PC-3 (cell line): ENCODE results near the gene GUSB. TPM values are rescaled to one million over a fixed set of nuclear protein-coding genes. Genes with fewer than 3 reads are reported as not detected.
"Not testable (repeated sequence)": the region's sequence is repeated elsewhere in the genome, so short reads cannot be mapped to it uniquely, and the experiment has no call there.

Source experiments
- ATAC-seq: fragments of 200-7000 bp; cut with Tn5 transposase; 2 replicates; pipeline ENCODE4 v1.9.1; 2020; ENCODE audit warnings: mild to moderate bottlenecking, moderate library complexity
- Bru-seq: library from RNA; stranded (reverse); fragments of 400-500 nt; gene quantifications from one replicate; lab custom pipeline; 2021; lab: Mats Ljungman, UMichigan
- BruChase-seq, 2 experiments: library from RNA; stranded (reverse); fragments of 400-500 nt; gene quantifications; one replicate each; lab custom pipeline; 2021; lab: Mats Ljungman, UMichigan
- BruUV-seq: library from RNA; stranded (reverse); fragments of 400-500 nt; replicated peaks from 2 replicates; lab custom pipeline; 2021; lab: Mats Ljungman, UMichigan
- CTCF ChIA-PET: fragments of 300-600 bp; sonication (Branson Sonifier 250); formaldehyde crosslinking; loops from one replicate; lab custom pipeline; 2022; ENCODE audit warnings: antibody characterized with exemption; lab: Charles Lee
- POLR2A ChIA-PET: fragments of 300-600 bp; sonication (Branson Sonifier 250); formaldehyde crosslinking; loops from one replicate; lab custom pipeline; 2022; ENCODE audit warnings: antibody characterized with exemption; ENCODE audit not compliant: unreplicated experiment; lab: Charles Lee
- DNase-seq: peaks from one replicate; pipeline ENCODE4 v3.0.0-alpha.2; 2015
- H2AFZ ChIP-seq: fragments of 300-600 bp; sonication (generic); 2 replicates; pipeline ENCODE4 v1.6.0; 2016; ENCODE audit warnings: antibody characterized with exemption, low read length
- H3F3A ChIP-seq: fragments of 300-600 bp; sonication (generic); one replicate; pipeline ENCODE4 v1.6.0; 2017; ENCODE audit warnings: antibody characterized with exemption, low read length, control low read depth, mild to moderate bottlenecking; ENCODE audit not compliant: unreplicated experiment
- H3K27ac ChIP-seq: fragments of 300-600 bp; sonication (generic); 2 replicates; pipeline ENCODE4 v1.5.1; 2016; ENCODE audit warnings: mild to moderate bottlenecking, low read length
- H3K27me3 ChIP-seq: fragments of 300-600 bp; sonication (generic); 2 replicates; pipeline ENCODE4 v1.6.1; 2016; ENCODE audit warnings: low read length, mixed read lengths
- H3K36me3 ChIP-seq: fragments of 300-600 bp; sonication (generic); 2 replicates; pipeline ENCODE4 v1.6.1; 2016; ENCODE audit warnings: low read depth, mixed run types, low read length, mixed read lengths
- H3K4me1 ChIP-seq: fragments of 300-600 bp; sonication (generic); 2 replicates; pipeline ENCODE4 v1.5.1; 2016; ENCODE audit warnings: low read length; ENCODE audit not compliant: insufficient read depth
- H3K4me2 ChIP-seq: fragments of 300-600 bp; sonication (generic); 2 replicates; pipeline ENCODE4 v1.6.0; 2016; ENCODE audit warnings: low read length
- H3K4me3 ChIP-seq: fragments of 300-600 bp; sonication (generic); 2 replicates; pipeline ENCODE4 v1.5.1; 2016; ENCODE audit warnings: mild to moderate bottlenecking, low read length, mixed read lengths
- H3K79me2 ChIP-seq: fragments of 300-600 bp; sonication (generic); 2 replicates; pipeline ENCODE4 v1.6.1; 2017; ENCODE audit warnings: low read length, mixed read lengths
- H3K9ac ChIP-seq: fragments of 300-600 bp; sonication (generic); 2 replicates; pipeline ENCODE4 v1.6.0; 2016; ENCODE audit warnings: mild to moderate bottlenecking, low read length
- H3K9me2 ChIP-seq: fragments of 300-600 bp; sonication (generic); replicated peaks from 2 replicates; pipeline ENCODE4 v1.6.1; 2016; ENCODE audit warnings: mixed run types, low read length, mixed read lengths
- H3K9me3 ChIP-seq: fragments of 300-600 bp; sonication (generic); 2 replicates; pipeline ENCODE4 v1.6.1; 2016; ENCODE audit warnings: low read length, mixed read lengths
- H4K20me1 ChIP-seq: fragments of 300-600 bp; sonication (generic); 2 replicates; pipeline ENCODE4 v1.6.1; 2016; ENCODE audit warnings: low read length, mixed read lengths
- EZH2 ChIP-seq: fragments of 300-600 bp; sonication (generic); IDR thresholded peaks from one replicate; pipeline ENCODE4 v1.6.1; 2017; ENCODE audit warnings: antibody characterized with exemption, mild to moderate bottlenecking, low read length; ENCODE audit not compliant: unreplicated experiment
- EZH2phosphoT487 ChIP-seq: fragments of 300-600 bp; sonication (generic); IDR thresholded peaks from 2 replicates; pipeline ENCODE4 v1.6.1; 2018; ENCODE audit warnings: mild to moderate bottlenecking, antibody characterized with exemption, low read length, borderline replicate concordance
- intact Hi-C: fragments of 100-400 bp; cut with micrococcal nuclease; formaldehyde crosslinking; loops from 2 replicates; pipeline ENCODE4 v1.9.0; 2023
- long read RNA-seq: library from polyadenylated mRNA; unstranded; transcript quantifications from one replicate; pipeline ENCODE4 v2.0.0, GENCODE V29; 2021; ENCODE audit not compliant: unreplicated experiment
- total RNA-seq: library from RNA; depleted of rRNA; stranded (reverse); fragments of >200 nt; gene quantifications from 2 replicates; pipeline ENCODE4 v1.2.3, GENCODE V29; 2014; rRNA removed
- TF ChIP-seq, protein P1 (sequence below): fragments of 300-600 bp; sonication (generic); conservative IDR thresholded peaks from 2 replicates; pipeline ENCODE4 v1.5.1; 2017; ENCODE audit warnings: antibody characterized with exemption, low read depth, mild to moderate bottlenecking, low read length

Gene GUSB
- total RNA-seq (36.5 and 37.4 TPM in 2 replicates), Bru-seq, nascent RNA (percentile 62 among the genes with signal in this experiment), BruChase-seq, experiment 1, labeled RNA remaining after a 6-hour chase (percentile 69 among the genes with signal in this experiment), BruChase-seq, experiment 2, labeled RNA remaining after a 2-hour chase (percentile 63 among the genes with signal in this experiment)
- long read RNA-seq, transcript GUSB-201 (12 exons, 2,300 nt): major isoform, 87 of 244 reads
- long read RNA-seq, partial matches to known transcripts: 62 of 244 reads
- long read RNA-seq, other reads (novel, unspliced or antisense): 94 of 244 reads

DNA sequence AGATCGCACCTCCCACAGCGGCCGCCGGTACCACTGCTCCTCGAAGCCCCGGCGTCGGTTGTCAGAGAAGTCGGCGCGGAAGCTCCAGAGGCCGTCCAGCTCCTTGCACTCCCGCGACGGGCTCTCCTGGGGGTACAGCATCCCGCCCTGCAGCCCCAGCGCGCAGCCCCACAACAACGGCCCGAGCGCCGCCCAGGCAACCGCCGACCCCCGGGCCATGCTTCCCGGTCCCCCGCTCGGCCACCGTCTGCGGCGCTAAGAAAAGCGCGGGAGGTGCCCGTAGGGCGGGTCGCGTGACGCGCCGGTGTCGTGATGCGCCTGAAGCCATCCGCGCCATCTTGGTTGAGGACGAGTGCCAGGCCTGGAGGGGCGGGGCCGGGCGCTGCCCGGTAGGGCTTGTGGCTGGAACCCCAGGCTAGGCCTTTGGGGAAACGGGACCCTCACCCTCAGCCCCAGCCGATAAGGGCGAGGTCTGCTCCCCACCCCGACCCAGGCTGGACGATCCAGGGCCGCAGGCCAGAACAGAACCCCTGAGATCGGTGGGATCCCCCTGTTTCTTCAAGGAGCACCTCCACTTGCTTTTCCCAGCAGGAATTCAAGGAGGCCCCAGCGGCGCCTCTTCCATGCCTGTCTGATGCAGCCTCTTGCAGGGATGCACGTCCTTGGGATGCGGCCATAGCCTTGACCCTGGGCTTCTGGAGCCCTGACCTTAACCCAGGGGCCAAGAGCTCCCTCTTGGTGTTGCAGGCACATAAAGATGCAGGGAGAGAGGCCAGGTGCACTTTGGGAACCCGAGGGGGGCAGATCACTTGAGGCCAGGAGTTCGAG, at the start of gene GUSB:
TSS of gene GUSB (minus strand) at position 249 of the 828 bp plus-strand sequence. CDS start at position 219, 30 bp downstream.
- H3K4me2 ChIP-seq: peak within 1 kb of the TSS; percentile 81
- ChIA-PET CTCF (interaction anchor here (0.7 kb wide), 1 partner anchor 232 kb away, joined by 5 read pairs; no protein-coding TSS in a partner anchor), POLR2A (interaction anchor here (0.6 kb wide), 3 partner anchors 34 to 231 kb away, joined by 3 to 15 read pairs (median 3); no protein-coding TSS in a partner anchor)
- peaks cover 21% of the 10 kb centered on the region for H3K79me2 ChIP-seq
- H3K9ac ChIP-seq: peak within 1 kb of the TSS; percentile 94
- H3K4me1 ChIP-seq: peaks cover 5% of the 10 kb centered on the region
- H3K4me3 ChIP-seq: peak within 1 kb of the TSS; percentile 85
- no peaks in the 10 kb centered on the region for H3F3A ChIP-seq
- intact Hi-C loops: no loop called here
- H3K36me3 ChIP-seq: no peaks in the 10 kb centered on the region
- TF ChIP-seq, protein P1, sequence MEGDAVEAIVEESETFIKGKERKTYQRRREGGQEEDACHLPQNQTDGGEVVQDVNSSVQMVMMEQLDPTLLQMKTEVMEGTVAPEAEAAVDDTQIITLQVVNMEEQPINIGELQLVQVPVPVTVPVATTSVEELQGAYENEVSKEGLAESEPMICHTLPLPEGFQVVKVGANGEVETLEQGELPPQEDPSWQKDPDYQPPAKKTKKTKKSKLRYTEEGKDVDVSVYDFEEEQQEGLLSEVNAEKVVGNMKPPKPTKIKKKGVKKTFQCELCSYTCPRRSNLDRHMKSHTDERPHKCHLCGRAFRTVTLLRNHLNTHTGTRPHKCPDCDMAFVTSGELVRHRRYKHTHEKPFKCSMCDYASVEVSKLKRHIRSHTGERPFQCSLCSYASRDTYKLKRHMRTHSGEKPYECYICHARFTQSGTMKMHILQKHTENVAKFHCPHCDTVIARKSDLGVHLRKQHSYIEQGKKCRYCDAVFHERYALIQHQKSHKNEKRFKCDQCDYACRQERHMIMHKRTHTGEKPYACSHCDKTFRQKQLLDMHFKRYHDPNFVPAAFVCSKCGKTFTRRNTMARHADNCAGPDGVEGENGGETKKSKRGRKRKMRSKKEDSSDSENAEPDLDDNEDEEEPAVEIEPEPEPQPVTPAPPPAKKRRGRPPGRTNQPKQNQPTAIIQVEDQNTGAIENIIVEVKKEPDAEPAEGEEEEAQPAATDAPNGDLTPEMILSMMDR: no peak
- TF ChIP-seq EZH2 (no peak), EZH2phosphoT487 (no peak)
- BruUV-seq: TSS peak; percentile 58
- DNase-seq: peak; percentile 87
- peak within 1 kb of the TSS; percentile 97 for H2AFZ ChIP-seq
- no peak within 1 kb of the TSS; the same call in 1 of the 2 replicates for H3K27ac ChIP-seq
- H3K9me2 ChIP-seq: no peaks in the 10 kb centered on the region
- no peaks in the 10 kb centered on the region for H3K27me3 ChIP-seq
- H3K9me3 ChIP-seq: no peaks in the 10 kb centered on the region
- H4K20me1 ChIP-seq: 0 out of 2 replicates have a peak, but pooled peaks cover 8% of the 10 kb centered on the region
- ATAC-seq: peak; percentile 87

DNA sequence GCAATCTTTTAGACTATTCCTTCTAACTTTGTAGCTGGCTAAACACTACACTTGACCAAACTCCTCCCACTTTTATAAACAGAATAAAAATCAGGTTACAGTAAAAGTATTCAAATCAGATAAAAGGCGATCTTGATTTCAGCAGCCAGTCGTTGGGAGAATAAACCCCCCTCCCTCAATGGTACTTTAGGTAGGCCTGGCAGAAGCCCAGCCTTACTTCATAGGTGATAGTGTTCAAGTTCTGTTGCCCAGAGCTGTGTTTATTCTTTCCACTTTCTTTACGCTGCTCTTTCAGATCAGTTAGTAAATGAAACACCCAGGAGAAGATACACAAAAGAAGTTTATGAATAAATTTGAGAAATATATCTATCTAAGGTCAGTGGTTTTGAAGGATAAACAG, 46.3 kb upstream of the GUSB start:
- CTCF ChIA-PET, H3K4me1 ChIP-seq, H3K4me3 ChIP-seq, H3K79me2 ChIP-seq, H3K9me3 ChIP-seq, H3F3A ChIP-seq, H2AFZ ChIP-seq, H3K27me3 ChIP-seq, ATAC-seq, H3K9ac ChIP-seq, H3K36me3 ChIP-seq, H3K9me2 ChIP-seq, H3K4me2 ChIP-seq, BruUV-seq, H3K27ac ChIP-seq, DNase-seq, H4K20me1 ChIP-seq, intact Hi-C loops, POLR2A ChIA-PET: not testable (repeated sequence)

DNA sequence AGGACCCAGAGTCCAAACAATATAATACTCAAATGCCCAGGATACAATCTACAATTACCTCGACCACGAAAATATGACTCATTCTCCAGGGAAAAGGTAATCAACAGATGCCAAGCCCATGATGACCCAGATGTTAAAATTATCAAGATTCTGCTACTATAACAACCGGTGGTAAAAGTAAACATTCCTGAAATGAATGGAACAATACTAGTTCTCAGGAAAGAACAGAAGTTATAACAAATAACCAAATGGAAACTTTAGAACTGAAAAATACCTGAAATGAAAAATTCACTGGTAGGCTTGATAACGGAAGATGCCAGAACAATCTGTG, 34.1 kb upstream of the GUSB start:
- H3K9ac ChIP-seq: no peak overlapping the region
- no peaks in the 10 kb centered on the region for H3K9me2 ChIP-seq
- H3K36me3 ChIP-seq: no peaks in the 10 kb centered on the region
- ChIA-PET CTCF (no interaction called here), POLR2A (interaction anchor here (0.5 kb wide), 1 partner anchor 34 kb away, joined by 3 read pairs; no protein-coding TSS in a partner anchor)
- no peaks in the 10 kb centered on the region for H3F3A ChIP-seq
- no peak for TF ChIP-seq EZH2phosphoT487
- no peaks in the 10 kb centered on the region for H4K20me1 ChIP-seq
- no peaks in the 10 kb centered on the region for H3K27me3 ChIP-seq
- ATAC-seq: peak; percentile 86
- no peak overlapping the region for H3K4me3 ChIP-seq
- H3K9me3 ChIP-seq: no peaks in the 10 kb centered on the region
- no peaks in the 10 kb centered on the region for H3K79me2 ChIP-seq
- no peak overlapping the region for H2AFZ ChIP-seq
- intact Hi-C loops: loop anchor here (10.0 kb wide), 1 partner anchor 281 kb away; no protein-coding TSS in a partner anchor
- peaks cover 14% of the 10 kb centered on the region for H3K4me1 ChIP-seq
- no peak overlapping the region for H3K27ac ChIP-seq
- no TSS peak for BruUV-seq
- DNase-seq: peak; percentile 78
- H3K4me2 ChIP-seq: peak overlapping the region; percentile 20
